A549 (cell line): Measurements from ENCODE around the gene DOCK7.

Experiments
- CEBPB ChIP-seq, 2 experiments: fragments of >200 bp in 1 of 2; sonication (Bioruptor Twin) in 1 of 2; formaldehyde crosslinking in 1 of 2; IDR thresholded peaks; 2 replicates each; pipeline ENCODE4 v1.6.1; 2012 to 2016
- NPAS2 ChIP-seq: fragments of 250-450 bp; sonication (Bioruptor Pico); IDR thresholded peaks from 2 replicates; pipeline ENCODE4 v1.8.0; 2022; ENCODE audit warnings: mild to moderate bottlenecking, moderate library complexity, borderline replicate concordance
- PHF8 ChIP-seq: fragments of 200-600 bp; sonication (generic); IDR thresholded peaks from 2 replicates; pipeline ENCODE4 v1.6.1; 2016; ENCODE audit warnings: low read depth, mild to moderate bottlenecking, antibody characterized with exemption, moderate library complexity, borderline replicate concordance
- POLR2A ChIP-seq: IDR thresholded peaks from 2 replicates; pipeline ENCODE4 v1.6.1; 2012; ENCODE audit warnings: mild to moderate bottlenecking, low read length
- RCOR1 ChIP-seq: fragments of 150-350 bp; IDR thresholded peaks from 2 replicates; pipeline ENCODE4 v1.6.1; 2014; ENCODE audit warnings: antibody characterized with exemption, low read length, low read depth
- REST ChIP-seq: fragments of 200-600 bp; sonication (generic); IDR thresholded peaks from 2 replicates; pipeline ENCODE4 v1.6.1; 2016; ENCODE audit warnings: antibody characterized with exemption, mild to moderate bottlenecking, moderate library complexity
- TP53 ChIP-seq: fragments of 250-450 bp; sonication (Bioruptor Pico); IDR thresholded peaks from 2 replicates; pipeline ENCODE4 v1.5.0; 2021; ENCODE audit warnings: mild to moderate bottlenecking, moderate library complexity
- TF ChIP-seq, protein P1 (sequence below): fragments of >200 bp; sonication (Bioruptor Twin); formaldehyde crosslinking; IDR thresholded peaks from 3 replicates; pipeline ENCODE4 v1.5.1; 2016

DNA sequence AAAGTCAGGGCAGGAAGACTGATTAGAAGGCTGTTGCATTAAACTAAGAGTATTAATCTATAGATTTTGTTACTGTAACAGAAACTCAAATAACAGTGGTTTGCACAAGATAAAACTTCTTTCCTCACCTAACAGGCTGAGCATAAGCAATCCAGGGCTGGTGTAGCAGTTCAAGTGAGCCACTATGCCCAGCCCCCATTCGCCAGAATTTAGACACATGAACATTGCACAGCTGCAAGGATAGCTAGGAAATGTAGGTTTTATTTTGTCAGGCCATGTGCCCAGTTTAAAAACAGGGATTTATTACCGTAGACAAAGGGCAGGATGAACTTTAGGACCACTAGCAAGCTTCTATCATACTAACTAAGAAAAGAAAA is 19.5 kb upstream of the DOCK7 start:
- TF ChIP-seq RCOR1 (no peak), POLR2A (no peak), TP53 (CRISPR knock-in tag) (no peak), NPAS2 (CRISPR knock-in tag) (no peak), PHF8 (no peak), REST (no peak), CEBPB (IDR thresholded peaks at IDR 0.05) (no peak)
- TF ChIP-seq, protein P1, sequence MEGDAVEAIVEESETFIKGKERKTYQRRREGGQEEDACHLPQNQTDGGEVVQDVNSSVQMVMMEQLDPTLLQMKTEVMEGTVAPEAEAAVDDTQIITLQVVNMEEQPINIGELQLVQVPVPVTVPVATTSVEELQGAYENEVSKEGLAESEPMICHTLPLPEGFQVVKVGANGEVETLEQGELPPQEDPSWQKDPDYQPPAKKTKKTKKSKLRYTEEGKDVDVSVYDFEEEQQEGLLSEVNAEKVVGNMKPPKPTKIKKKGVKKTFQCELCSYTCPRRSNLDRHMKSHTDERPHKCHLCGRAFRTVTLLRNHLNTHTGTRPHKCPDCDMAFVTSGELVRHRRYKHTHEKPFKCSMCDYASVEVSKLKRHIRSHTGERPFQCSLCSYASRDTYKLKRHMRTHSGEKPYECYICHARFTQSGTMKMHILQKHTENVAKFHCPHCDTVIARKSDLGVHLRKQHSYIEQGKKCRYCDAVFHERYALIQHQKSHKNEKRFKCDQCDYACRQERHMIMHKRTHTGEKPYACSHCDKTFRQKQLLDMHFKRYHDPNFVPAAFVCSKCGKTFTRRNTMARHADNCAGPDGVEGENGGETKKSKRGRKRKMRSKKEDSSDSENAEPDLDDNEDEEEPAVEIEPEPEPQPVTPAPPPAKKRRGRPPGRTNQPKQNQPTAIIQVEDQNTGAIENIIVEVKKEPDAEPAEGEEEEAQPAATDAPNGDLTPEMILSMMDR = no peak
